Fibroblast of the aortic adventitia (primary cell): ENCODE data around the gene LCE2C. TPM values are rescaled to one million over a fixed set of nuclear protein-coding genes. Genes with fewer than 3 reads are reported as not detected.

Experiments
- DNase-seq: peaks from one replicate; pipeline ENCODE4 v3.0.0-alpha.2; 2010; ENCODE audit warnings: low read depth
- H3K4me3 ChIP-seq: 2 replicates; pipeline ENCODE4 v1.5.1; 2011; ENCODE audit warnings: low read depth, mild to moderate bottlenecking, control low read depth, low read length, moderate library complexity
- CTCF ChIP-seq: IDR thresholded peaks from 2 replicates; pipeline ENCODE4 v1.5.1; 2011; ENCODE audit warnings: mild to moderate bottlenecking, low read length, control low read depth, inconsistent platforms; ENCODE audit not compliant: insufficient read depth
- total RNA-seq: library from RNA; depleted of rRNA; stranded (reverse); fragments of >200 nt; gene quantifications from 2 replicates; pipeline ENCODE4 v1.2.3, GENCODE V29; 2012; ENCODE audit warnings: low replicate concordance

The LCE2C gene
- total RNA-seq, 1 donor: not detected

DNA sequence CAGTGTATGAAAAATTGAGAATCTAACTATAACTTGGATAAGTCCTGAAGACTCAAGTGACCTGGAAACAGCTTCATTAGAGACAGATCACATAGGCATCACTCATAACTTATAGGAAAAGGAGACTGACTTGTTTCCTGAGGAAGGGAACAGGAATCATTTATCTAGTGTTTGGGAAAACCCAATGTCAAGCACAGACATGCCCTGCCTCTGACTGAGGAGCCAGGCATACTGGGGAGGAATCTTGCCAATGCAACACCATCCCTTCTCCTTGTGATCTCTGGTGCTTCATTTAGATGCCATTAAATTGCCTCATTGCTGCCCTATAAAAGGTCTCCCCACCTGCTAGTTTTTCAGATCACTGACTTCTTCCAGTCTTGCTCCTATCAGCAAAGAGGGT, 43.2 kb downstream of the LCE2C start:
- no peak overlapping the region for H3K4me3 ChIP-seq
- no peak for TF ChIP-seq CTCF
- DNase-seq: no peak

DNA sequence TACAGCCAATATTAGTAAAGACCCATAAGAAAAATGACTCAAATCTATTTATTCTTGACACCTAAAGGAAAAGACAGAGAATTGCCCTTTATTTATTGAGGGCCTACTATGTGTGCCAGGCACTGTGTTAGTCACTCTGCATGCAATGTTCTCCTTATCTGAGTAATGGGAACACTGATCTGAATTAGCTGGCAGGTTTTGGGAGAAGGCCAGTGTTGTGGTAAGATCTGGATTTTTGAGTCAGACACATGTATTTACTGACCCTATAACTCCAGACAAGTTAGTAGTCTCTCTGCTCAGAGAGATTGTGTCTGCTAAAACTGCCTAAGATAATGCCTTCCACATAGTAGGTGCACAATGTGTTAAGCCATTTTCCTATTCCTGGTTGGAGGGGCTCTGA, 50.2 kb downstream of the LCE2C start:
- DNase-seq: peak; percentile 7
- no peak for TF ChIP-seq CTCF

More for the DNA sequence above, 50.2 kb downstream of the LCE2C start:
- H3K4me3 ChIP-seq: no peak overlapping the region

Other genes starting within 250 kb of the LCE2C start
- not detected in 2 replicates for gene LCE5A, start 164.5 kb upstream of the LCE2C start, total RNA-seq
- not detected in 2 replicates for gene CRCT1, start 160.8 kb upstream of the LCE2C start, total RNA-seq
- not detected in 2 replicates for gene LCE3E, start 108.5 kb upstream of the LCE2C start, total RNA-seq
- gene LCE3D, start 94.8 kb upstream of the LCE2C start, total RNA-seq: not detected in 2 replicates
- not detected in 2 replicates for gene LCE3C, start 75.0 kb upstream of the LCE2C start, total RNA-seq
- gene LCE3B, start 61.5 kb upstream of the LCE2C start, total RNA-seq: not detected in 2 replicates
- not detected in 2 replicates for gene LCE3A, start 52.2 kb upstream of the LCE2C start, total RNA-seq
- gene LCE2D, start 11.9 kb upstream of the LCE2C start, total RNA-seq: not detected in 2 replicates
- gene LCE2B, start 10.8 kb downstream of the LCE2C start, total RNA-seq: not detected in 2 replicates
- not detected in 2 replicates for gene LCE2A, start 23.1 kb downstream of the LCE2C start, total RNA-seq
- not detected in 2 replicates for gene LCE4A, start 32.9 kb downstream of the LCE2C start, total RNA-seq
- not detected in 2 replicates for gene KPRP, start 82.7 kb downstream of the LCE2C start, total RNA-seq
- gene LCE1F, start 99.9 kb downstream of the LCE2C start, total RNA-seq: not detected in 2 replicates
- not detected in 2 replicates for gene LCE1E, start 111.0 kb downstream of the LCE2C start, total RNA-seq
- not detected in 2 replicates for gene LCE1D, start 121.4 kb downstream of the LCE2C start, total RNA-seq
- gene LCE1C, start 131.4 kb downstream of the LCE2C start, total RNA-seq: not detected in 2 replicates
- gene LCE1B, start 136.7 kb downstream of the LCE2C start, total RNA-seq: not detected in 2 replicates
- not detected in 2 replicates for gene LCE1A, start 152.2 kb downstream of the LCE2C start, total RNA-seq
- gene LCE6A, start 167.6 kb downstream of the LCE2C start, total RNA-seq: not detected in 2 replicates
- gene LCE7A, start 184.7 kb downstream of the LCE2C start, total RNA-seq: not detected in 2 replicates
- not detected in 2 replicates for gene SMCP, start 203.0 kb downstream of the LCE2C start, total RNA-seq
- gene IVL, start 233.3 kb downstream of the LCE2C start, total RNA-seq: not detected in 2 replicates